ENCODE data around the gene WWOX.

The WWOX gene

DNA sequence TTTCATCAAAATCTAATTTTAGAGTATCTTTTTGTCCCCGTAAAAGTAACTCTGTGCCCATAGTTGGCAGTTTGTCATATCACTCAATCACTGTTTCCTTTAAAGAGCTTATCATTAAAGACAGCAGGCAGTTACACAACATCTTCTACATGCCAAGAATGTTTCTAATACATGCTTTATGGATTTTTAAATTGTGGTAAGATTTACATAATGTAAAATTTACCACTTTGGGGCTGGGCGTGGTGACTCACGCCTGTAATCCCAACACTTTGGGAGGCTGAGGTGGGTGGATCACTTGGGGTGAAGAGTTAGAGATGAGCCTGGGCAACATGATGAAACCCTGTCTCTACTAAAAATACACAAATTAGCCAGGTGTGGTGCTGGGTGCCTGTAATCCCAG lies 687.2 kb downstream of the WWOX start:
- Histone ChIP-seq H3K36me3 (ENCODE audit: control insufficient read depth, insufficient read depth, low read length, severe bottlenecking) (no peaks in the 10 kb centered on the region), H3K4me1 (ENCODE audit: control insufficient read depth, insufficient read depth, low read length) (peaks cover 18% of the 10 kb centered on the region), H3K9ac (ENCODE audit: low read length) (no peak overlapping the region), H3K9me3 (ENCODE audit: control insufficient read depth, low read length) (no peaks in the 10 kb centered on the region), H3K27me3 (replicated peaks; ENCODE audit: control insufficient read depth, insufficient read depth, low read length) (no peaks in the 10 kb centered on the region), H3K4me3 (ENCODE audit: low read length) (no peak overlapping the region)
- DNase-seq (ENCODE audit: low read depth), result no peak

DNA sequence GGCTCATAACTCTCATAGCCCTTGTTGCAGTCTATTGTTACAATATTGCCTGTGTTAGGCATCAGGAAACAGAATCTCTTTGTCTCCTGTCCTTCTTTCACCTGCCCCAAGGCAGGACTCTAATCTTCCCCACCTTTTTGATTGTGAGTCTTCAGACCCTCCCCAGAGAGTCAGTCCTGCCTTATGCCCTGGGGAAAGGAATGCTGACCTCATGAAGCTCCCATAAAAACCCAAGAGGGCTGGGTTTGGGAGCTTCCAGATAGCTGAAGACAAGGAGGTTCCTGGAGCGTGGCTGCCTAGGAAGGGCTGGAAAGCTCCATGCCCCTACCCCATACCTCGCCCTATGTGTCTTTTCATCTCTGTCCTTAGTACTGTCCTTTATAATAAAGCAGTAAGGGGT lies 688.8 kb downstream of the WWOX start:
- H3K27me3 ChIP-seq (replicated peaks; ENCODE audit: control insufficient read depth, insufficient read depth, low read length), result no peaks in the 10 kb centered on the region
- H3K4me1 ChIP-seq (ENCODE audit: control insufficient read depth, insufficient read depth, low read length), result peaks cover 18% of the 10 kb centered on the region
- no peak overlapping the region for H3K4me3 ChIP-seq (ENCODE audit: low read length)
- no peaks in the 10 kb centered on the region for H3K9me3 ChIP-seq (ENCODE audit: control insufficient read depth, low read length)
- no peak overlapping the region for H3K9ac ChIP-seq (ENCODE audit: low read length)
- H3K36me3 ChIP-seq (ENCODE audit: control insufficient read depth, insufficient read depth, low read length, severe bottlenecking), result no peaks in the 10 kb centered on the region
- no peak for DNase-seq (ENCODE audit: low read depth)

GRCh38 chr16:78788696-78789095 lies 689.2 kb downstream of the WWOX start:
- Histone ChIP-seq H3K4me1 (ENCODE audit: control insufficient read depth, insufficient read depth, low read length) (peaks cover 18% of the 10 kb centered on the region), H3K27me3 (replicated peaks; ENCODE audit: control insufficient read depth, insufficient read depth, low read length) (no peaks in the 10 kb centered on the region), H3K9me3 (ENCODE audit: control insufficient read depth, low read length) (no peaks in the 10 kb centered on the region), H3K9ac (ENCODE audit: low read length) (no peak overlapping the region), H3K4me3 (ENCODE audit: low read length) (no peak overlapping the region), H3K36me3 (ENCODE audit: control insufficient read depth, insufficient read depth, low read length, severe bottlenecking) (no peaks in the 10 kb centered on the region)
- no peak for DNase-seq (ENCODE audit: low read depth)

- Histone ChIP-seq H3K4me3 (ENCODE audit: low read length) (no peak overlapping the region), H3K4me1 (ENCODE audit: control insufficient read depth, insufficient read depth, low read length) (peaks cover 18% of the 10 kb centered on the region), H3K36me3 (ENCODE audit: control insufficient read depth, insufficient read depth, low read length, severe bottlenecking) (no peaks in the 10 kb centered on the region), H3K9me3 (ENCODE audit: control insufficient read depth, low read length) (no peaks in the 10 kb centered on the region), H3K9ac (ENCODE audit: low read length) (no peak overlapping the region), H3K27me3 (replicated peaks; ENCODE audit: control insufficient read depth, insufficient read depth, low read length) (no peaks in the 10 kb centered on the region)
- DNase-seq (ENCODE audit: low read depth), result no peak
These were observed 690.1 kb downstream of the WWOX start for GRCh38 chr16:78789561-78789960.

GRCh38 chr16:78791011-78791410 lies 691.6 kb downstream of the WWOX start:
- Histone ChIP-seq H3K27me3 (replicated peaks; ENCODE audit: control insufficient read depth, insufficient read depth, low read length) (no peaks in the 10 kb centered on the region), H3K36me3 (ENCODE audit: control insufficient read depth, insufficient read depth, low read length, severe bottlenecking) (no peaks in the 10 kb centered on the region), H3K4me3 (ENCODE audit: low read length) (no peak overlapping the region), H3K9me3 (ENCODE audit: control insufficient read depth, low read length) (no peaks in the 10 kb centered on the region), H3K4me1 (ENCODE audit: control insufficient read depth, insufficient read depth, low read length) (peaks cover 20% of the 10 kb centered on the region), H3K9ac (ENCODE audit: low read length) (no peak overlapping the region)
- DNase-seq (ENCODE audit: low read depth), result no peak

- Histone ChIP-seq H3K9me3 (ENCODE audit: control insufficient read depth, low read length) (no peaks in the 10 kb centered on the region), H3K27me3 (replicated peaks; ENCODE audit: control insufficient read depth, insufficient read depth, low read length) (no peaks in the 10 kb centered on the region), H3K9ac (ENCODE audit: low read length) (no peak overlapping the region), H3K36me3 (ENCODE audit: control insufficient read depth, insufficient read depth, low read length, severe bottlenecking) (no peaks in the 10 kb centered on the region), H3K4me3 (ENCODE audit: low read length) (no peak overlapping the region), H3K4me1 (ENCODE audit: control insufficient read depth, insufficient read depth, low read length) (peaks cover 28% of the 10 kb centered on the region)
- no peak for DNase-seq (ENCODE audit: low read depth)
These were observed 692.5 kb downstream of the WWOX start for GRCh38 chr16:78791926-78792325.

- Histone ChIP-seq H3K27me3 (replicated peaks; ENCODE audit: control insufficient read depth, insufficient read depth, low read length) (no peaks in the 10 kb centered on the region), H3K4me1 (ENCODE audit: control insufficient read depth, insufficient read depth, low read length) (peaks cover 29% of the 10 kb centered on the region), H3K9me3 (ENCODE audit: control insufficient read depth, low read length) (no peaks in the 10 kb centered on the region), H3K4me3 (ENCODE audit: low read length) (no peak overlapping the region), H3K36me3 (ENCODE audit: control insufficient read depth, insufficient read depth, low read length, severe bottlenecking) (no peaks in the 10 kb centered on the region), H3K9ac (ENCODE audit: low read length) (no peak overlapping the region)
- no peak for DNase-seq (ENCODE audit: low read depth)
These were observed 693.5 kb downstream of the WWOX start for GRCh38 chr16:78792952-78793351.

DNA sequence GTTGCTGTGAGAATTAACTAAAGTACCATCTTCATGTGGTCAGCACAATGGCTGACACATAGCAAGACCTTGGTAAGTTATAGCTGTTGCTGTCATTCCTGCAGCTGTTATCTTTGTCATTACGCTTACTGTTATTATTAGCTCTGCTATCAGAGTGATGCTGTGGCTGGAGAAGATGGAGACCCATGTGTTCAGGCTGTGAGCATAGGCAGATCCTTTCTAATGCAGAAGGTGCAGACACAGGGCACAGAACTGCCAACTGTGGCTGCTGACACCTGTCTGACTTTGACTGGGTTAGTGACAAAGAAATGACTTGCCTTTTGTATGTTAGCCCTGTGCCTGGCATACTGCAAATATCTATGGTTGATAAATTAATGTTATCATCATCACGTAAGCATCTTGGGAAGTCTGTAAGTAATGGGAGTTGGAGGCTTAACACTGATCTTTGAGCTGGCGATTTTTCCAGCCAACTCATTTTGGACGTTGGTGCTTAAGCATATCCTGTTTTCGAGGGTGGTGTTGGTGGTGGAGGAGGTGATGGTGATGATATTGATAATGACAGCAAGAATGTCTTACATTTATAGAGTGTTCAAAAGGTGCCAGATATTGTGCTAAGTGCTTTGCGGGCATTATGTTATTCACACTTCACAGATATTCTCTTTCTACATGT lies 695.3 kb downstream of the WWOX start:
- Histone ChIP-seq H3K36me3 (ENCODE audit: control insufficient read depth, insufficient read depth, low read length, severe bottlenecking) (no peaks in the 10 kb centered on the region), H3K9ac (ENCODE audit: low read length) (no peak overlapping the region), H3K4me3 (ENCODE audit: low read length) (no peak overlapping the region), H3K27me3 (replicated peaks; ENCODE audit: control insufficient read depth, insufficient read depth, low read length) (no peaks in the 10 kb centered on the region), H3K9me3 (ENCODE audit: control insufficient read depth, low read length) (no peaks in the 10 kb centered on the region), H3K4me1 (ENCODE audit: control insufficient read depth, insufficient read depth, low read length) (peaks cover 24% of the 10 kb centered on the region)
- DNase-seq (ENCODE audit: low read depth), result no peak

GRCh38 chr16:78795433-78795832 lies 696.0 kb downstream of the WWOX start:
- H3K4me1 ChIP-seq (ENCODE audit: control insufficient read depth, insufficient read depth, low read length), result peaks cover 19% of the 10 kb centered on the region
- no peak overlapping the region for H3K4me3 ChIP-seq (ENCODE audit: low read length)
- no peaks in the 10 kb centered on the region for H3K9me3 ChIP-seq (ENCODE audit: control insufficient read depth, low read length)
- no peak overlapping the region for H3K9ac ChIP-seq (ENCODE audit: low read length)
- no peaks in the 10 kb centered on the region for H3K36me3 ChIP-seq (ENCODE audit: control insufficient read depth, insufficient read depth, low read length, severe bottlenecking)
- DNase-seq (ENCODE audit: low read depth), result no peak
- H3K27me3 ChIP-seq (replicated peaks; ENCODE audit: control insufficient read depth, insufficient read depth, low read length), result no peaks in the 10 kb centered on the region

DNA sequence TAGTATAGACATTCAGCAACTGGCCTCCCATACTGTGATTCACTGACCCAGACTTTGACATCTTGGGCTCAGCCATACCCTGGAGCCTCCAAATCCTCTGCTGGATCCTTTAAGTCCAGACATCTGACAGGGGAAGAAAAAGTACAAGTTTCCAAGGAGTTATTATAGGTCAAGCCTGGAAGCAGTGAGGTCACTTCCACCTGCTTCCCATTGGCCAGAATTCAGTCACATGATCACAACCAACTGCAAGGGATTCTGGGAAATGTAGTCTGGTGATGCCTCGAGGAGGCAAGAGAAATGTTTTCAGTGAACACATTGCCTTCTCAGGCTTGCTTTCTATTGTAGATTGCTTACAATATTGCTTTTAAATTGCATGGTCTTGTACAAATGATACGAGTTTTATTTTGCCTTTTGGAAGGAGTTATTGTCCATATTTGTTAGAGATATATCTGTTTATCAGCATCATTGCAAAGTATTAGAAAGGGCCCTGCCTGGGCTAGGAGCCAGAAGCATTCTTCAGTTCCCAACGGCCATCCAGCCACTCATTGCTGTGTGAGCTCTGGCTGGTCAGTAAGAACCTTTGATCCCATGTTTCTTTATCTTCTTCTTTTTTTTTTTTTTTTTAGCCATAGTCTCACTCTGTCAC lies 696.9 kb downstream of the WWOX start:
- Histone ChIP-seq H3K4me1 (ENCODE audit: control insufficient read depth, insufficient read depth, low read length) (peaks cover 15% of the 10 kb centered on the region), H3K36me3 (ENCODE audit: control insufficient read depth, insufficient read depth, low read length, severe bottlenecking) (no peaks in the 10 kb centered on the region), H3K4me3 (ENCODE audit: low read length) (peak overlapping the region; percentile 13), H3K9me3 (ENCODE audit: control insufficient read depth, low read length) (no peaks in the 10 kb centered on the region), H3K27me3 (replicated peaks; ENCODE audit: control insufficient read depth, insufficient read depth, low read length) (no peaks in the 10 kb centered on the region), H3K9ac (ENCODE audit: low read length) (no peak overlapping the region)
- no peak for DNase-seq (ENCODE audit: low read depth)

GRCh38 chr16:78799429-78799828 lies 700.0 kb downstream of the WWOX start:
- no peaks in the 10 kb centered on the region for H3K27me3 ChIP-seq (replicated peaks; ENCODE audit: control insufficient read depth, insufficient read depth, low read length)
- H3K36me3 ChIP-seq (ENCODE audit: control insufficient read depth, insufficient read depth, low read length, severe bottlenecking), result no peaks in the 10 kb centered on the region
- H3K4me3 ChIP-seq (ENCODE audit: low read length), result no peak overlapping the region
- H3K9ac ChIP-seq (ENCODE audit: low read length), result no peak overlapping the region
- no peaks in the 10 kb centered on the region for H3K9me3 ChIP-seq (ENCODE audit: control insufficient read depth, low read length)
- no peak for DNase-seq (ENCODE audit: low read depth)
- H3K4me1 ChIP-seq (ENCODE audit: control insufficient read depth, insufficient read depth, low read length), result peaks cover 15% of the 10 kb centered on the region

DNA sequence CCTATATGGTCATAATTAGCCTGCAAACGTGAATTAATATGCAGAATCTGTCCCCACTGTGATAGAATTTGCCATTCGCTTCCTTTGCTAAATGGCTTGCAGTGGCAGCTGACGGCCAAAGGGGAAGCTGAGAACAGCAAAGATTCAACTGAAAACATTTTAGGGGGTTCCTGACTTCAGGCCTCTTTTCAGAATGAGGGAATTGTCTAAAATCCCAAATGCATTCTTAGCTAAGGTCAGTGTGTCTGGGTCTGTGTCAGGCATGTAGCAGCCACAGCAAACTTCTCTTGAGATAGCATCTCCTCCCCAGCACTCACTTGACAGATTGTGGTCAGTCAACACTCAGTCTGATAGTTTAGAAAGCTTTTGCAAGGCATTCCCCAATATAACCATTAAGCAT lies 701.1 kb downstream of the WWOX start:
- H3K4me3 ChIP-seq (ENCODE audit: low read length), result no peak overlapping the region
- DNase-seq (ENCODE audit: low read depth), result no peak
- H3K9ac ChIP-seq (ENCODE audit: low read length), result no peak overlapping the region

More for the DNA sequence above, 701.1 kb downstream of the WWOX start:
- Histone ChIP-seq H3K36me3 (ENCODE audit: control insufficient read depth, insufficient read depth, low read length, severe bottlenecking) (no peaks in the 10 kb centered on the region), H3K9me3 (ENCODE audit: control insufficient read depth, low read length) (no peaks in the 10 kb centered on the region), H3K4me1 (ENCODE audit: control insufficient read depth, insufficient read depth, low read length) (peaks cover 15% of the 10 kb centered on the region), H3K27me3 (replicated peaks; ENCODE audit: control insufficient read depth, insufficient read depth, low read length) (no peaks in the 10 kb centered on the region)
